ENCODE measurements around the gene PLCL1.

- TF ChIP-seq CTCF (conservative IDR thresholded peaks at IDR 0.05) (no peak), ZFX (IDR thresholded peaks at IDR 0.05) (no peak)
Measured at GRCh38 chr2:198096002-198096401, 291.6 kb downstream of the PLCL1 start.
